ENCODE data around the gene TBL1X. TPM values are rescaled to one million over a fixed set of nuclear protein-coding genes. Genes with fewer than 3 reads are reported as not detected.

TBL1X gene
- total RNA-seq, 1 experiment from 2014 or later: 14.6 TPM

DNA sequence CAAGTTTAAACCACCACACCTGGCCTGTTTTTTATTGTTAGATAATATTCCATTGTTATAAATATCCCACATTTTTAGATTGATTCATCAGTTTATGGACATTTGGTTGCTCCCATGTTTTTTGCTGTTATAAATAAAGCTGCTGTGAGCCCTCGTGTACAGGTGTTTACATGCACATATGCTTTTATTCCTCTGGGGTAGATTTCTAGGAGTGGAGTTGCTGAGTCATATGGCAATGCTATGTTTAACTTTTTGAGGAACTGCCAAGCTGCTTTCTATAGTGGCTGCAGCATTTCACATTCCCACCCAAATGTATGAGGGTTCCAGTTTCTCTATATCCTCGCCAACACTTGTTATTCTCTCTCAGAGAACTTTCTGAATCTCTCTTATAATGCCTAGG lies 90.5 kb downstream of the TBL1X start:
- ATAC-seq (no peak), DNase-seq (ENCODE audit: low read depth, low spot score) (no peak)
- TF ChIP-seq TCF7L2 (IDR thresholded peaks at IDR 0.05; ENCODE audit: low read depth, low read length): no peak
- TF ChIP-seq SIN3A (IDR thresholded peaks at IDR 0.05; ENCODE audit: borderline replicate concordance, insufficient read depth, low read depth, low read length): no peak
- Histone ChIP-seq H3K9me3 (ENCODE audit: control insufficient read depth, insufficient read depth, low read depth, low read length) (no peaks in the 10 kb centered on the region), H3K27me3 (ENCODE audit: control insufficient read depth, insufficient read depth, low read length) (no peaks in the 10 kb centered on the region), H3K36me3 (ENCODE audit: control insufficient read depth, insufficient read depth, low read length) (no peaks in the 10 kb centered on the region), H3K27ac (ENCODE audit: low read length) (no peak overlapping the region), H3K4me3 (ENCODE audit: low read depth in 2 of 2, low read length in 2 of 2) (no peak overlapping the region), H3K4me1 (ENCODE audit: control insufficient read depth, insufficient read depth, low read length) (no peaks in the 10 kb centered on the region)
- in situ Hi-C loops (cut with HindIII; ENCODE audit: low pct_unique_long_range_greater_than_20kb, low sequenced_read_pairs): no loop called here
- ChIA-PET CTCF (no interaction called here), POLR2A (no interaction called here)
- intact Hi-C loops (cut with micrococcal nuclease; ENCODE audit: unreplicated experiment): no loop called here
- no TSS peak for BruUV-seq (replicated peaks)

DNA sequence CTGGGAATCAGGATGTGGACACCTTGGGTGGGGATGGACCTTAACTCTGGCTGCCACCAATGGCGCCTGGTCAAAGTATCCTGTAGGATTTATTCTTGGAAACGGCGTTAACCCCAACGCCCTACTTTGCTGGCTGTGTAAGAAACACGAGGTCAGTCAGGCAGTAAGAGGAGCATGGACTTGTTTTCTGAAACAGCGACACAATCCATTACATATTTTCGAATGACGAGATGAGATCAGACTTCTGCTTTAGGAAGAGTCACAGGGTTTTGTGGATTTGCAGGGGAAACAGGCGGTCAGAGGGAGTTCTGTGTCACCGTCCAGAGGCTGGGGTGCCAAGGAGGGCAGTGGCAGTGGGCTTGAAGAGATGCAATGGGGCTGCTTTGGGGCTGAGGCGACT lies 92.2 kb downstream of the TBL1X start:
- DNase-seq (ENCODE audit: low read depth, low spot score) (no peak), ATAC-seq (no peak)
- in situ Hi-C loops (cut with HindIII; ENCODE audit: low pct_unique_long_range_greater_than_20kb, low sequenced_read_pairs) (no loop called here), intact Hi-C loops (cut with micrococcal nuclease; ENCODE audit: unreplicated experiment) (no loop called here)
- no peaks in the 10 kb centered on the region for H3K27me3 ChIP-seq (ENCODE audit: control insufficient read depth, insufficient read depth, low read length)
- CTCF ChIA-PET: no interaction called here
- no peak overlapping the region for H3K4me3 ChIP-seq (ENCODE audit: low read depth in 2 of 2, low read length in 2 of 2)
- no peaks in the 10 kb centered on the region for H3K36me3 ChIP-seq (ENCODE audit: control insufficient read depth, insufficient read depth, low read length)
- no peak for TF ChIP-seq SIN3A (IDR thresholded peaks at IDR 0.05; ENCODE audit: borderline replicate concordance, insufficient read depth, low read depth, low read length)
- no peak for TF ChIP-seq POLR2AphosphoS5 (IDR thresholded peaks at IDR 0.05; ENCODE audit: low read depth, low read length)
- TF ChIP-seq, protein P1, sequence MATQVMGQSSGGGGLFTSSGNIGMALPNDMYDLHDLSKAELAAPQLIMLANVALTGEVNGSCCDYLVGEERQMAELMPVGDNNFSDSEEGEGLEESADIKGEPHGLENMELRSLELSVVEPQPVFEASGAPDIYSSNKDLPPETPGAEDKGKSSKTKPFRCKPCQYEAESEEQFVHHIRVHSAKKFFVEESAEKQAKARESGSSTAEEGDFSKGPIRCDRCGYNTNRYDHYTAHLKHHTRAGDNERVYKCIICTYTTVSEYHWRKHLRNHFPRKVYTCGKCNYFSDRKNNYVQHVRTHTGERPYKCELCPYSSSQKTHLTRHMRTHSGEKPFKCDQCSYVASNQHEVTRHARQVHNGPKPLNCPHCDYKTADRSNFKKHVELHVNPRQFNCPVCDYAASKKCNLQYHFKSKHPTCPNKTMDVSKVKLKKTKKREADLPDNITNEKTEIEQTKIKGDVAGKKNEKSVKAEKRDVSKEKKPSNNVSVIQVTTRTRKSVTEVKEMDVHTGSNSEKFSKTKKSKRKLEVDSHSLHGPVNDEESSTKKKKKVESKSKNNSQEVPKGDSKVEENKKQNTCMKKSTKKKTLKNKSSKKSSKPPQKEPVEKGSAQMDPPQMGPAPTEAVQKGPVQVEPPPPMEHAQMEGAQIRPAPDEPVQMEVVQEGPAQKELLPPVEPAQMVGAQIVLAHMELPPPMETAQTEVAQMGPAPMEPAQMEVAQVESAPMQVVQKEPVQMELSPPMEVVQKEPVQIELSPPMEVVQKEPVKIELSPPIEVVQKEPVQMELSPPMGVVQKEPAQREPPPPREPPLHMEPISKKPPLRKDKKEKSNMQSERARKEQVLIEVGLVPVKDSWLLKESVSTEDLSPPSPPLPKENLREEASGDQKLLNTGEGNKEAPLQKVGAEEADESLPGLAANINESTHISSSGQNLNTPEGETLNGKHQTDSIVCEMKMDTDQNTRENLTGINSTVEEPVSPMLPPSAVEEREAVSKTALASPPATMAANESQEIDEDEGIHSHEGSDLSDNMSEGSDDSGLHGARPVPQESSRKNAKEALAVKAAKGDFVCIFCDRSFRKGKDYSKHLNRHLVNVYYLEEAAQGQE (IDR thresholded peaks at IDR 0.05; ENCODE audit: insufficient read depth in 1 of 2, low read depth in 2 of 2, low read length in 1 of 2): no peak
- TF ChIP-seq, protein P2, sequence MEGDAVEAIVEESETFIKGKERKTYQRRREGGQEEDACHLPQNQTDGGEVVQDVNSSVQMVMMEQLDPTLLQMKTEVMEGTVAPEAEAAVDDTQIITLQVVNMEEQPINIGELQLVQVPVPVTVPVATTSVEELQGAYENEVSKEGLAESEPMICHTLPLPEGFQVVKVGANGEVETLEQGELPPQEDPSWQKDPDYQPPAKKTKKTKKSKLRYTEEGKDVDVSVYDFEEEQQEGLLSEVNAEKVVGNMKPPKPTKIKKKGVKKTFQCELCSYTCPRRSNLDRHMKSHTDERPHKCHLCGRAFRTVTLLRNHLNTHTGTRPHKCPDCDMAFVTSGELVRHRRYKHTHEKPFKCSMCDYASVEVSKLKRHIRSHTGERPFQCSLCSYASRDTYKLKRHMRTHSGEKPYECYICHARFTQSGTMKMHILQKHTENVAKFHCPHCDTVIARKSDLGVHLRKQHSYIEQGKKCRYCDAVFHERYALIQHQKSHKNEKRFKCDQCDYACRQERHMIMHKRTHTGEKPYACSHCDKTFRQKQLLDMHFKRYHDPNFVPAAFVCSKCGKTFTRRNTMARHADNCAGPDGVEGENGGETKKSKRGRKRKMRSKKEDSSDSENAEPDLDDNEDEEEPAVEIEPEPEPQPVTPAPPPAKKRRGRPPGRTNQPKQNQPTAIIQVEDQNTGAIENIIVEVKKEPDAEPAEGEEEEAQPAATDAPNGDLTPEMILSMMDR (IDR thresholded peaks at IDR 0.05): no peak
- no peak for TF ChIP-seq TCF7L2 (IDR thresholded peaks at IDR 0.05; ENCODE audit: low read depth, low read length)
- H3K4me1 ChIP-seq (ENCODE audit: control insufficient read depth, insufficient read depth, low read length): no peaks in the 10 kb centered on the region
- no peaks in the 10 kb centered on the region for H3K9me3 ChIP-seq (ENCODE audit: control insufficient read depth, insufficient read depth, low read depth, low read length)
- BruUV-seq (replicated peaks): TSS peak; percentile 35
- POLR2A ChIA-PET: no interaction called here
- no peak overlapping the region for H3K27ac ChIP-seq (ENCODE audit: low read length)

DNA sequence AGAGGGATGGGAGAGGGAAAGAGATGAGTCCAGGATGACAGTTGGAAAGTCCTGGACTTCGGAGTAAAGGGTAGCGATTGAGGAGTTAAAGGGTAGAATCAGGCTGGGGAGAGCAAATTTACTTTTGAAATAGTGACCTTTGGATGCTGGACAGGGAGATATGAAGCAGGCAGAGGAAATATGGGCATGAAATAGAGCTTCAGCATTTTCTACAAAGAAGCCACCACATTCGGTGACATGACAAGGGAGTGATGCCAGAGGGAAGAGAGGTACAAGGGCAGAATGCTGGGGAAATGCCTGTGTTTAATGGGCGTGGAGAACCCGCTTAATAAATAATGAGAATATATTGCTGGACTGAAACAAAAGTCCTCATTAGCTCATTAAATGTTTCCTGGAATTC lies 92.7 kb downstream of the TBL1X start:
- H3K4me3 ChIP-seq (ENCODE audit: low read depth in 2 of 2, low read length in 2 of 2): no peak overlapping the region
- in situ Hi-C loops (cut with HindIII; ENCODE audit: low pct_unique_long_range_greater_than_20kb, low sequenced_read_pairs): no loop called here
- DNase-seq (ENCODE audit: low read depth, low spot score) (no peak), ATAC-seq (no peak)
- H3K27ac ChIP-seq (ENCODE audit: low read length): no peak overlapping the region
- TF ChIP-seq, protein P2 (IDR thresholded peaks at IDR 0.05): no peak
- TF ChIP-seq SIN3A (IDR thresholded peaks at IDR 0.05; ENCODE audit: borderline replicate concordance, insufficient read depth, low read depth, low read length) (no peak), POLR2AphosphoS5 (IDR thresholded peaks at IDR 0.05; ENCODE audit: low read depth, low read length) (no peak), TCF7L2 (IDR thresholded peaks at IDR 0.05; ENCODE audit: low read depth, low read length) (no peak)
- TF ChIP-seq, protein P1 (IDR thresholded peaks at IDR 0.05; ENCODE audit: insufficient read depth in 1 of 2, low read depth in 2 of 2, low read length in 1 of 2): no peak
- H3K27me3 ChIP-seq (ENCODE audit: control insufficient read depth, insufficient read depth, low read length): no peaks in the 10 kb centered on the region
- BruUV-seq (replicated peaks): no TSS peak
- no peaks in the 10 kb centered on the region for H3K9me3 ChIP-seq (ENCODE audit: control insufficient read depth, insufficient read depth, low read depth, low read length)
- POLR2A ChIA-PET: no interaction called here
- intact Hi-C loops (cut with micrococcal nuclease; ENCODE audit: unreplicated experiment): no loop called here
- CTCF ChIA-PET: no interaction called here
- no peaks in the 10 kb centered on the region for H3K4me1 ChIP-seq (ENCODE audit: control insufficient read depth, insufficient read depth, low read length)
- no peaks in the 10 kb centered on the region for H3K36me3 ChIP-seq (ENCODE audit: control insufficient read depth, insufficient read depth, low read length)
